IMR-90 (cell line): ENCODE results near the gene MID1. TPM values are rescaled to one million over a fixed set of nuclear protein-coding genes. Genes with fewer than 3 reads are reported as not detected.

ENCODE experiments used
- ATAC-seq: fragments of 200-7000 bp; cut with Tn5 transposase; 2 replicates; pipeline ENCODE4 v1.9.1; 2020; ENCODE audit warnings: low read depth, mild to moderate bottlenecking, moderate library complexity
- BruUV-seq: library from RNA; stranded (reverse); fragments of 400-500 nt; replicated peaks from 2 replicates; lab custom pipeline; 2021; lab: Mats Ljungman, UMichigan
- CTCF ChIA-PET: fragments of 300-600 bp; formaldehyde crosslinking; extraction: SDS; loops from one replicate; lab custom pipeline; 2021; ENCODE audit warnings: antibody characterized with exemption; lab: Yijun Ruan, JAX
- POLR2A ChIA-PET: fragments of 300-600 bp; sonication (Branson Sonifier 250); formaldehyde crosslinking; loops from one replicate; lab custom pipeline; 2022; ENCODE audit warnings: antibody characterized with exemption; ENCODE audit not compliant: unreplicated experiment; lab: Charles Lee
- DNase-seq: peaks from one replicate; pipeline ENCODE4 v3.0.0; 2013
- H2AFZ ChIP-seq: replicated peaks from 2 replicates; pipeline ENCODE3; 2013; ENCODE audit warnings: low read length, mild to moderate bottlenecking; ENCODE audit not compliant: poor library complexity
- H2AK5ac ChIP-seq: 2 replicates; pipeline ENCODE4 v1.6.1; 2013; ENCODE audit warnings: low read depth, low read length, inconsistent platforms
- H2AK9ac ChIP-seq: replicated peaks from 2 replicates; pipeline ENCODE3; 2013; ENCODE audit warnings: mild to moderate bottlenecking, low read depth, low read length, moderate library complexity; ENCODE audit not compliant: poor library complexity
- H2BK120ac ChIP-seq: 2 replicates; pipeline ENCODE4 v1.6.1; 2013; ENCODE audit warnings: low read depth, low read length, inconsistent platforms
- H2BK15ac ChIP-seq: 3 replicates; pipeline ENCODE4 v1.6.1; 2013; ENCODE audit warnings: low read depth, low read length, inconsistent platforms
- H2BK20ac ChIP-seq: 2 replicates; pipeline ENCODE4 v1.6.1; 2013; ENCODE audit warnings: low read depth, mild to moderate bottlenecking, inconsistent platforms, low read length, moderate library complexity
- H2BK5ac ChIP-seq: 2 replicates; pipeline ENCODE4 v1.6.1; 2013; ENCODE audit warnings: mild to moderate bottlenecking, low read depth, low read length, inconsistent platforms; ENCODE audit not compliant: poor library complexity, severe bottlenecking
- H3K14ac ChIP-seq: replicated peaks from 2 replicates; pipeline ENCODE4 v1.6.1; 2013; ENCODE audit warnings: low read depth, low read length, inconsistent platforms
- H3K18ac ChIP-seq: 2 replicates; pipeline ENCODE4 v1.6.1; 2013; ENCODE audit warnings: low read depth, low read length, control low read depth
- H3K23ac ChIP-seq: 2 replicates; pipeline ENCODE4 v1.6.1; 2013; ENCODE audit warnings: low read depth, low read length, inconsistent platforms
- H3K27ac ChIP-seq: 2 replicates; pipeline ENCODE4 v1.5.1; 2013; ENCODE audit warnings: mild to moderate bottlenecking, control low read depth, low read length; ENCODE audit not compliant: insufficient read depth
- H3K27me3 ChIP-seq: 2 replicates; pipeline ENCODE4 v1.6.1; 2013; ENCODE audit warnings: low read length; ENCODE audit not compliant: control insufficient read depth, insufficient read depth
- H3K36me3 ChIP-seq: 2 replicates; pipeline ENCODE4 v1.6.1; 2013; ENCODE audit warnings: low read length, mixed read lengths; ENCODE audit not compliant: control insufficient read depth, insufficient read depth
- H3K4ac ChIP-seq: 2 replicates; pipeline ENCODE4 v1.6.1; 2013; ENCODE audit warnings: low read depth, low read length, inconsistent platforms
- H3K4me1 ChIP-seq: 2 replicates; pipeline ENCODE4 v1.6.1; 2013; ENCODE audit warnings: low read length, mixed read lengths; ENCODE audit not compliant: control insufficient read depth, insufficient read depth
- H3K4me2 ChIP-seq: 2 replicates; pipeline ENCODE4 v1.6.1; 2013; ENCODE audit warnings: low read depth, mild to moderate bottlenecking, control low read depth, low read length, moderate library complexity
- H3K4me3 ChIP-seq: 2 replicates; pipeline ENCODE4 v1.5.1; 2013; ENCODE audit warnings: low read depth, mild to moderate bottlenecking, control low read depth, low read length, moderate library complexity; ENCODE audit not compliant: insufficient read depth
- H3K56ac ChIP-seq: 2 replicates; pipeline ENCODE4 v1.6.1; 2013; ENCODE audit warnings: low read length, inconsistent platforms; ENCODE audit not compliant: insufficient read depth; ENCODE audit errors: extremely low read depth
- H3K79me1 ChIP-seq, 2 experiments: 2 replicates each; pipeline ENCODE4 v1.6.1; 2013; ENCODE audit warnings: low read length in 2 of 2, inconsistent platforms in 1 of 2, low read depth in 1 of 2
- H3K9ac ChIP-seq: 2 replicates; pipeline ENCODE4 v1.6.1; 2013; ENCODE audit warnings: low read depth, low read length, control low read depth
- H3K9me1 ChIP-seq: 2 replicates; pipeline ENCODE4 v1.6.1; 2013; ENCODE audit warnings: low read length, inconsistent platforms; ENCODE audit not compliant: insufficient read depth
- H3K9me3 ChIP-seq: 2 replicates; pipeline ENCODE4 v1.6.1; 2013; ENCODE audit warnings: low read length; ENCODE audit not compliant: control insufficient read depth, insufficient read depth
- H4K20me1 ChIP-seq: 2 replicates; pipeline ENCODE4 v1.6.1; 2013; ENCODE audit warnings: low read length, inconsistent platforms; ENCODE audit not compliant: insufficient read depth
- H4K5ac ChIP-seq: 2 replicates; pipeline ENCODE4 v1.6.1; 2013; ENCODE audit warnings: mild to moderate bottlenecking, low read depth, low read length, control low read depth
- H4K8ac ChIP-seq, 2 experiments: 2 replicates each; pipeline ENCODE4 v1.6.1; 2013; ENCODE audit warnings: low read depth in 2 of 2, low read length in 2 of 2, control low read depth in 1 of 2, inconsistent platforms in 1 of 2
- H4K91ac ChIP-seq: 2 replicates; pipeline ENCODE4 v1.6.1; 2013; ENCODE audit warnings: low read depth, low read length, inconsistent platforms; ENCODE audit not compliant: insufficient read depth
- CEBPB ChIP-seq: IDR thresholded peaks from 2 replicates; pipeline ENCODE4 v1.6.1; 2012; ENCODE audit warnings: low read depth, low read length, improper control_type of control experiment
- CHD1 ChIP-seq: IDR thresholded peaks from 2 replicates; pipeline ENCODE4 v1.6.1; 2012; ENCODE audit warnings: low read depth, low read length, improper control_type of control experiment
- CTCF ChIP-seq: conservative IDR thresholded peaks from 2 replicates; pipeline ENCODE4 v1.5.1; 2012; ENCODE audit warnings: mild to moderate bottlenecking, low read depth, low read length, improper control_type of control experiment
- MAFK ChIP-seq: IDR thresholded peaks from 2 replicates; pipeline ENCODE4 v1.6.1; 2012; ENCODE audit warnings: low read depth, low read length, improper control_type of control experiment
- MAZ ChIP-seq: IDR thresholded peaks from 2 replicates; pipeline ENCODE4 v1.6.1; 2012; ENCODE audit warnings: low read depth, mild to moderate bottlenecking, low read length, improper control_type of control experiment, moderate library complexity, borderline replicate concordance
- POLR2A ChIP-seq: IDR thresholded peaks from 2 replicates; pipeline ENCODE4 v1.6.1; 2012; ENCODE audit warnings: mild to moderate bottlenecking, low read depth, low read length
- RAD21 ChIP-seq: IDR thresholded peaks from 2 replicates; pipeline ENCODE4 v1.6.1; 2012; ENCODE audit warnings: low read length, improper control_type of control experiment
- RCOR1 ChIP-seq: IDR thresholded peaks from 2 replicates; pipeline ENCODE4 v1.6.1; 2012; ENCODE audit warnings: mild to moderate bottlenecking, low read length, improper control_type of control experiment; ENCODE audit not compliant: insufficient replicate concordance
- RFX5 ChIP-seq: IDR thresholded peaks from 2 replicates; pipeline ENCODE4 v1.8.0; 2012; ENCODE audit warnings: low read depth, mild to moderate bottlenecking, low read length, moderate library complexity
- SMC3 ChIP-seq: fragments of 150-350 bp; IDR thresholded peaks from 2 replicates; pipeline ENCODE4 v1.6.1; 2016; ENCODE audit warnings: low read depth, mild to moderate bottlenecking, antibody characterized with exemption, low read length, moderate library complexity
- USF2 ChIP-seq: fragments of 150-350 bp; IDR thresholded peaks from 2 replicates; pipeline ENCODE4 v1.6.1; 2017; ENCODE audit warnings: mild to moderate bottlenecking, antibody characterized with exemption, low read length, low read depth
- WGBS, 2 experiments: methylation state at CpG; one replicate each; pipeline versions ENCODE4 v1.1.5 to v1.1.7; 2013; ENCODE audit warnings: missing lambda C conversion rate in 2 of 2; ENCODE audit not compliant: insufficient read length in 1 of 2; ENCODE audit errors: extremely low coverage in 2 of 2; 5-methylcytosine and 5-hydroxymethylcytosine counted together
- dilution Hi-C: fragments of 300-500 bp; cut with HindIII; formaldehyde crosslinking; loops from one replicate; pipeline ENCODE4 v1.14.3; 2018; ENCODE audit warnings: low sequenced_read_pairs; ENCODE audit not compliant: unreplicated experiment
- in situ Hi-C: fragments of 300-500 bp; cut with MboI; formaldehyde crosslinking; loops from 3 replicates; pipeline ENCODE4 v1.14.3; 2019; ENCODE audit warnings: low sequenced_read_pairs, inconsistent platforms, mixed read lengths
- intact Hi-C: fragments of 100-400 bp; cut with micrococcal nuclease; formaldehyde crosslinking; loops from 2 replicates; pipeline ENCODE4 v1.10.0; 2022
- polyA plus RNA-seq, 3 experiments: library from polyadenylated mRNA; depleted of rRNA; stranded (reverse); fragments of >200 nt; gene quantifications; 2 replicates each; pipeline ENCODE4 v1.2.3, GENCODE V29; 2012; ENCODE audit warnings: low replicate concordance in 1 of 3
- total RNA-seq: library from RNA; depleted of rRNA; stranded (reverse); fragments of >200 nt; gene quantifications from 2 replicates; pipeline ENCODE4 v1.2.3, GENCODE V29; 2012

The MID1 gene
- total and polyA plus RNA-seq, 2 of the 4 experiments (the other 2 are of a cell fraction), result 37.2 to 106 TPM

GRCh38 chrX:10506781-10507180, 113.6 kb downstream of the MID1 start:
- DNase-seq (no peak), ATAC-seq (no peak)
- no peak overlapping the region for H3K56ac ChIP-seq
- H2AK9ac ChIP-seq, result no peak overlapping the region
- no TSS peak for BruUV-seq
- peaks cover 5 to 9% of the 10 kb centered on the region in 2 experiments; a peak in 2 of 4 replicates for H3K79me1 ChIP-seq
- no peaks in the 10 kb centered on the region for H3K9me3 ChIP-seq
- peaks cover 1% of the 10 kb centered on the region; the same call in 1 of the 2 replicates for H3K4me1 ChIP-seq
- no peak overlapping the region for H3K4ac ChIP-seq
- no peak overlapping the region for H2AFZ ChIP-seq
- H4K20me1 ChIP-seq, result no peaks in the 10 kb centered on the region
- H3K36me3 ChIP-seq, result no peaks in the 10 kb centered on the region
- dilution Hi-C loops, result no loop called here
- no peak overlapping the region for H3K27ac ChIP-seq
- H3K27me3 ChIP-seq, result no peaks in the 10 kb centered on the region
- no peak overlapping the region for H3K14ac ChIP-seq
- no peak overlapping the region for H2BK120ac ChIP-seq
- no peak overlapping the region for H3K9ac ChIP-seq
- H3K23ac ChIP-seq, result no peak overlapping the region
- CTCF ChIA-PET, result no interaction called here
- no peak overlapping the region for H3K4me3 ChIP-seq
- TF ChIP-seq MAFK, result no peak
- no peak for TF ChIP-seq POLR2A
- no peak for TF ChIP-seq RFX5
- no peak for TF ChIP-seq RAD21
- TF ChIP-seq USF2, result no peak
- TF ChIP-seq CHD1, result no peak
- TF ChIP-seq SMC3, result no peak
- no peak for TF ChIP-seq CEBPB
- TF ChIP-seq RCOR1, result no peak
- no peak for TF ChIP-seq MAZ
- TF ChIP-seq CTCF, result no peak
- intact Hi-C loops, result no loop called here
- H2BK20ac ChIP-seq, result no peak overlapping the region
- WGBS, 2 experiments, result no CpG with 5 or more reads among the region's 4 CpGs
- H3K9me1 ChIP-seq, result no peaks in the 10 kb centered on the region; the same call in 1 of the 2 replicates
- no peak overlapping the region for H3K18ac ChIP-seq
- H2BK5ac ChIP-seq, result no peak overlapping the region
- H4K91ac ChIP-seq, result no peak overlapping the region
- no peak overlapping the region for H2BK15ac ChIP-seq
- H4K5ac ChIP-seq, result no peak overlapping the region
- H4K8ac ChIP-seq, result no peak overlapping the region
- POLR2A ChIA-PET, result no interaction called here
- in situ Hi-C loops, result no loop called here
- H3K4me2 ChIP-seq, result no peak overlapping the region
- H2AK5ac ChIP-seq, result no peak overlapping the region
